ENCODE results near the gene MFAP3L.
A peak's percentile ranks its signal among the peaks of the same experiment; 100 is the strongest.
"Not testable (repeated sequence)": the region's sequence is repeated elsewhere in the genome, so short reads cannot be mapped to it uniquely, and the experiment has no call there.

The MFAP3L gene

GRCh38 chr4:170026253-170027021 is at the start of gene MFAP3L:
TSS of gene MFAP3L (minus strand) at chr4:170026395. CDS start at chr4:170005877, 20,518 bp downstream.
- DNase-seq (ENCODE audit: low read depth) = peak; percentile 64

- no peak for DNase-seq (ENCODE audit: low read depth)
Observed at GRCh38 chr4:170071196-170071595, 45.0 kb upstream of the MFAP3L start.

GRCh38 chr4:170068438-170069128 is 42.4 kb upstream of the MFAP3L start:
- DNase-seq (ENCODE audit: low read depth) = no peak

GRCh38 chr4:170059421-170059820 is 33.2 kb upstream of the MFAP3L start:
- no peak for DNase-seq (ENCODE audit: low read depth)

GRCh38 chr4:170058826-170059225 is 32.6 kb upstream of the MFAP3L start:
- DNase-seq (ENCODE audit: low read depth) = no peak

- no peak for DNase-seq (ENCODE audit: low read depth)
Observed at GRCh38 chr4:170057866-170058265, 31.7 kb upstream of the MFAP3L start.

GRCh38 chr4:170052919-170053318 is 26.7 kb upstream of the MFAP3L start:
- DNase-seq (ENCODE audit: low read depth) = no peak

GRCh38 chr4:170051402-170051801 is 25.2 kb upstream of the MFAP3L start:
- no peak for DNase-seq (ENCODE audit: low read depth)

- DNase-seq (ENCODE audit: low read depth) = no peak
Observed at GRCh38 chr4:170049766-170050165, 23.6 kb upstream of the MFAP3L start.

- peak; percentile 34 for DNase-seq (ENCODE audit: low read depth)
Observed at GRCh38 chr4:170047771-170048354, 21.7 kb upstream of the MFAP3L start.

GRCh38 chr4:170046156-170046555 is 20.0 kb upstream of the MFAP3L start:
- not testable (repeated sequence) for DNase-seq (ENCODE audit: low read depth)

- DNase-seq (ENCODE audit: low read depth) = no peak
Observed at GRCh38 chr4:170040031-170040680, 14.0 kb upstream of the MFAP3L start.

- DNase-seq (ENCODE audit: low read depth) = no peak
Observed at GRCh38 chr4:170038769-170039168, 12.6 kb upstream of the MFAP3L start.

GRCh38 chr4:170038232-170038631 is 12.0 kb upstream of the MFAP3L start:
- no peak for DNase-seq (ENCODE audit: low read depth)

GRCh38 chr4:170037481-170037880 is 11.3 kb upstream of the MFAP3L start:
- DNase-seq (ENCODE audit: low read depth) = no peak

GRCh38 chr4:170035845-170036244 is 9.7 kb upstream of the MFAP3L start:
- DNase-seq (ENCODE audit: low read depth) = no peak

- no peak for DNase-seq (ENCODE audit: low read depth)
Observed at GRCh38 chr4:170035231-170035630, 9.0 kb upstream of the MFAP3L start.

GRCh38 chr4:170033999-170034398 is 7.8 kb upstream of the MFAP3L start:
- no peak for DNase-seq (ENCODE audit: low read depth)

GRCh38 chr4:170030121-170030520 is 3.9 kb upstream of the MFAP3L start:
- no peak for DNase-seq (ENCODE audit: low read depth)

GRCh38 chr4:170027181-170027829 is 1.1 kb upstream of the MFAP3L start:
- peak; percentile 87 for DNase-seq (ENCODE audit: low read depth)

- DNase-seq (ENCODE audit: low read depth) = no peak
Observed at GRCh38 chr4:170025523-170026252, 507 bp downstream of the MFAP3L start.

Measured in activated gamma-delta T cell treated with anti-CD3 and anti-CD28 coated beads, Interleukin-2, amount 50 U/mL, for 16 hours (primary cell).